Middle frontal gyrus (tissue), 1 donor: ENCODE measurements around the gene USP2.
"Not testable (repeated sequence)": the region's sequence is repeated elsewhere in the genome, so short reads cannot be mapped to it uniquely, and the experiment has no call there.

Experiments used
- DNase-seq: peaks from one replicate; pipeline ENCODE4 v3.0.0-alpha.2; 2015; ENCODE audit warnings: low spot score; ENCODE audit errors: extremely low spot score

Gene USP2

GRCh38 chr11:119414321-119414720 lies 32.8 kb upstream of the USP2 start:
- no peak for DNase-seq

GRCh38 chr11:119412072-119412471 lies 30.6 kb upstream of the USP2 start:
- no peak for DNase-seq

- no peak for DNase-seq
These were observed 29.0 kb upstream of the USP2 start for GRCh38 chr11:119410501-119410900.

DNA sequence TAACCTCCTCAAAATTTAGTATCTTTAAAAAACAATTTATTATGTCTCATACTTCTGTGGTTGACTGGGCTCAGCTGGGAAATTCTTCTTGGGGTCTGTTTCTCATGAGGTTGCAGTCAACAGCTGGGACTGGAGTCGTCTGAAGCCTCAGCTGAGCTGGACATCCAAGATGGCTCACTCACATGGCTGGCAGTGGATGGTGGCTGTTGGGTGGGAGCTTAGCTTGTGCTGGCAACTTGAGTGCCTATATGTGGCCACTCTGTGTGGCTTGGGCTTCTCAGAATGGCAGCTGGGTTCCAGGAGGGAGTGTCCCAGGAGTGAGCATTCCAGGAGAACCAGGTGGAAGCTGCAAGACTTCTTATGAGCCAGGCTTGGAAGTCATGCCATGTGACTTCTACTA lies 28.2 kb upstream of the USP2 start:
- DNase-seq: no peak

- DNase-seq: no peak
These were observed 24.5 kb upstream of the USP2 start for GRCh38 chr11:119406005-119406404.

DNA sequence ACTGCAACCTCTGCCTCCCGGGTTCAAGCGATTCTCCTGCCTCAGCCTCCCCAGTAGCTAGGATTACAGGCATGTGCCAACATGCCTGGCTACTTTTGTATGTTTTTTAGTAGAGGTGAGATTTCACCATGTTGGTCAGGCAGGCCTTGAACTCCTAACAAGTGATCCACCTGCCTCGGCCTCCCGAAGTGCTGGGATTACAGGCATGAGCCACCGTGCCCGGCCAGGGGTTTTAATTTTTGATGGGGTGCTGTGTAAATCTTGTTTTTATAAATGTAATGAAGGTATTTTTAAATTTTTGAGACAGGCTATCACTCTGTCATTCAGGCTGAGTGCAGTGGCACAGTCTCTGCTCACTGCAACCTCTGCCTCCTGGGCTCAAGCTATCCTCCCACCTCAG lies 24.0 kb upstream of the USP2 start:
- DNase-seq: not testable (repeated sequence)

- DNase-seq: no peak
These were observed 23.4 kb upstream of the USP2 start for GRCh38 chr11:119404872-119405271.

GRCh38 chr11:119403021-119403420 lies 21.5 kb upstream of the USP2 start:
- DNase-seq: no peak

DNA sequence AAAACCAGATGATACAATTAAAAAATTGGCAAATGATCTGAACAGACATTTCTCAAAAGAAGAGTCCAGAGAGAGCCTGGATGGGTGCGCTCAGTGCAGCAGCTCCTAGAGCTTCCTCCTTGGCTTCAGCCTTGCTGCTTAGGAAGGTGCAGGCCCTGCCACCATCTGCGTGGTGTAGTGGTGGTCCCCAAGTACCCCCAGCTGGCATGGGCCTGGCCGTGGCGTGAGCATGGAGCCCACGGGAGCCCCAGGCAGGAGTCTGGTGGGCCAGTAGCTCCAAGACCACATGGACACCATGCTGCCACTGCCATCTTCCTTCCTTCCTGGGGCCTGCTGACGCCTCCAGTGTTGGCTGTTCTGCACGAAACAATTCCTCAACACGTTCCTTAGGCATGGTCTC lies 21.0 kb upstream of the USP2 start:
- no peak for DNase-seq

GRCh38 chr11:119400860-119401259 lies 19.4 kb upstream of the USP2 start:
- DNase-seq: no peak

DNA sequence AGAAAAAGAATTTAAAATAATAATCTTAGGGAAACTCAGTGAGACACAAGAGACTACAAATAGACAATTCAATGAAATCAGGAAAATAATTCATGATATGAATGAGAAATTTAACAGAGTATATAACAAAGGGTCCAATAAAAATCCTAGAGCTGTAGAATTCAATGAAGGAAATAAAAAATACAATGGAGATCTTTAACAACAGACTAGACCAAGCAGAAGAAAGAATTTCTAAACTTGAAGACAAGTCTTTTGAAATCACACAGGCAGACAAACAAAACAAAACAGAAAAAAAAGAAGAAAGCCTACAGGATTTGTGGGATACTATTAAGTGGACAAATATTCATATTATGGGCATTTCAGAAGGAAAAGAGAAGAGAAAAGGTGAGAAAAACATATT lies 16.2 kb upstream of the USP2 start:
- no peak for DNase-seq

DNA sequence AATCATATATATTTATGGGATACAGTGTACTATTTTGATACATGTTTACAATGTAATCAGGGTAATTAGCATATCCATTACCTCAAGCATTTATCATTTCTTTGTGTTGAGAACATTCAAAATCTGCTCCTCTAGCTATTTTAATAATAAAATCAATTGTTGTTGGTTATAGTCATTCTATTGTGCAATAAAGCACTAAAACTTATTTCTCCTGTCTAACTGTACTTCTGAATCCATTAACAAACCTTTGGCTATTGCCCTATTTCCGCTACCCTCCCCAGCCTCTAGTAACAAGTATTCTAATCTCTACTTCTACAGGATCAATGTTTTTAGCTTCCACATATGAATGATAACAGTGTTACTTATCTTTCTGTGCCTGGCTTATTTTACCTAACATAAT lies 15.3 kb upstream of the USP2 start:
- no peak for DNase-seq

DNA sequence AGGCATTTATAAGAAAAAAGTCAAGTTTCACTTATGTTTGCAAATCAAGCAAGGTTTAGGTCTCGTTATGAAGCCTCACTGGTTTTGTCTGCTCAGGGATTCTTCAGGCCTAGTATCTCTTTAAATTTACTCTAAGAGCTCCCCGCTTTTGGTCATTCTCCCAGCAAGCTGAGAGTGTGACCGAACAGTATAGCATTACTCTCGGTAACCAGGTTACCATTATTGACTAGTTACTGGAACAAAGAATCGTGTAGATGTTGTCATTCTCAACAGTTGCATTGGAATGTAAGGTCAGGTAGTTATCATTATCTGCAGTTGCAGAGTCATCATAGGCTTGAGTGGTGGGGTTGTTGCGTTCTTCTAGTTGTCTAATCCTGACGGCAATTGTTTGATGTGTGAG lies 9.8 kb upstream of the USP2 start:
- DNase-seq: no peak

DNA sequence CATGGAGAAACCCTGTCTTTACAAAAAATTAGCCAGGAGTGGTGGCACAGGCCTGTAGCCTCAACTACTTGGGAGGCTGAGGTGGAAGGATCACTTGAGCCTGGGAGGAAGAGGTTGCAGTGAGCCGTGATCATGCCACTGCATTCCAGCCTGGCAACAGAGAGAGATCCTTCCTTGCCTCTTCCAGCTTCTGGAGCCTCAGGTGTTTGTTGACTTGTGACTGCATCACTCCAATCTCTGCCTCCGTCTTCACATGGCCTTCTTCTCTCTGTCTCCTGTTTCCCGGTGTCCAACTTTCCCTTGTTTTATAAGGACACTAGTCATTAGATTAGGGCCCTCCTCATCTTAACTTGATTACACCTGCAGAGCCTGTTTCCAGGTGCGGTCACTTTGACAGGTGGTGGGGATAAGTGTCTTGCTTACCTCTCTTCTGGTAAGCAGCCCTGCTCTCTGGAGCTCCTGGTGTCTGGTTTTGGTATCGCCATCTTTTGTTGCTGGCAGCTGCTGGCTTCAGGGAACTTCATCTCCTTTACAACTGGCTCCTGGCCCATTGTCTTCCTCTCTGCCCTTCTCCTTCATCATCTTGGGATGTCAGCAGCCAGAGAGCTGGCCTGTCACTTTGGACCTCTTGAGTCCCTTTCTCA lies 8.2 kb upstream of the USP2 start:
- no peak for DNase-seq

GRCh38 chr11:119388103-119388502 lies 6.6 kb upstream of the USP2 start:
- no peak for DNase-seq

GRCh38 chr11:119384332-119384731 lies 2.8 kb upstream of the USP2 start:
- DNase-seq: no peak

GRCh38 chr11:119382513-119382912 lies 1.0 kb upstream of the USP2 start:
- not testable (repeated sequence) for DNase-seq

GRCh38 chr11:119382101-119382500 lies 611 bp upstream of the USP2 start:
- DNase-seq: no peak

GRCh38 chr11:119380827-119381180 lies 686 bp downstream of the USP2 start:
- no peak for DNase-seq

GRCh38 chr11:119380160-119380826 lies 1.2 kb downstream of the USP2 start:
- no peak for DNase-seq

DNA sequence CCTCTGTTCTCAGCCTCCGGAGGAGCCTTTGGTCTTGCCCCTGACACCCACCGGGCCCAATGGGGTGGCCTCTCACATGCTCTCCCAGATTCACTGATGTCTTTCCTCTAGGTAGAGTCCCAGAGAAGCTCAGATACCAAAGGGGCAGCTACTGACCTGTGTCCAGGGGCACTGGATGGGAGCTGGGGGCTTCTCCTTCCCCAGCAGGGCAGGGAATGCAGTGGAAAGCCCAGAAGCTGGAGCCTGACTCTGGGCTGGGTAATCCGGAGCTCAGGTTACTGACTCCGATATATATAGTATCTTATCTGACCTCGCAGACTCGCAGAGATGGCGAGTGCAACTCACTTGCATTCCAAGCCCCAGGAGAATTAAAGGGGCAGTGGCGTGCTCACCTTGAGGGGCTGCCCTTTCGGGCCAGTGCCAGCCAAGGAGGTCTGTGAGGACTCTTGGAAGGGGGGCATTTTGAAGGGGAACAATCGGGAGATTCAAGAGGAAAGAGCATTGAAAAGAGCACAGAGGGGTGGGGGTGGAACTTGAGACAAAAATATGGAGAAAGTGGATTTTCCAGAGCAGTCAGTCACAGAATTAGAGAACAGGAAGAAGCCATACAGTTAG lies 2.5 kb downstream of the USP2 start:
- no peak for DNase-seq

GRCh38 chr11:119377961-119378667 lies 3.4 kb downstream of the USP2 start:
- DNase-seq: no peak
